Endothelial cell of umbilical vein (primary cell): ENCODE measurements around the gene KLC1. TPM values are rescaled to one million over a fixed set of nuclear protein-coding genes. Genes with fewer than 3 reads are reported as not detected.

Source experiments
- Bru-seq: library from RNA; stranded (reverse); fragments of 400-500 nt; gene quantifications from one replicate; lab custom pipeline; 2021; lab: Mats Ljungman, UMichigan
- BruChase-seq, 2 experiments: library from RNA; stranded (reverse); fragments of 400-500 nt; gene quantifications; one replicate each; lab custom pipeline; 2021; lab: Mats Ljungman, UMichigan
- BruUV-seq: library from RNA; stranded (reverse); fragments of 400-500 nt; replicated peaks from 2 replicates; lab custom pipeline; 2021; lab: Mats Ljungman, UMichigan
- CTCF ChIA-PET: fragments of 300-600, 350-600 bp; sonication (Branson Sonifier 250); formaldehyde crosslinking; loops from one replicate; lab custom pipeline; 2021; ENCODE audit warnings: antibody characterized with exemption, inconsistent platforms; lab: Charles Lee
- POLR2A ChIA-PET: fragments of 300-600, 350-600 bp; sonication (Branson Sonifier 250); formaldehyde crosslinking; loops from one replicate; lab custom pipeline; 2021; ENCODE audit warnings: antibody characterized with exemption, inconsistent platforms; lab: Charles Lee
- DNase-seq: peaks from one replicate; pipeline ENCODE4 v3.0.0-alpha.2; 2011; ENCODE audit warnings: low read depth, low spot score
- FAIRE-seq: peaks from 2 replicates; lab custom pipeline; 2011; peaks lifted over from hg19 to GRCh38; lab: Jason Lieb, UNC
- H2AFZ ChIP-seq: 2 replicates; pipeline ENCODE4 v1.6.0; 2012; ENCODE audit warnings: low read depth, low read length, control low read depth, inconsistent platforms
- H3K27ac ChIP-seq: 2 replicates; pipeline ENCODE4 v1.5.1; 2011; ENCODE audit warnings: low read depth, mild to moderate bottlenecking, control low read depth, low read length, moderate library complexity; ENCODE audit not compliant: insufficient read depth
- H3K27me3 ChIP-seq, 2 experiments: 2 replicates each; pipeline versions ENCODE4 v1.6.0 to v1.6.1; 2011; ENCODE audit warnings: low read length in 2 of 2, mixed read lengths in 1 of 2; ENCODE audit not compliant: control insufficient read depth in 2 of 2, insufficient read depth in 2 of 2
- H3K36me3 ChIP-seq, 2 experiments: 2 replicates in 1 of 2; 3 replicates in 1 of 2; pipeline ENCODE4 v1.5.1; 2011; ENCODE audit warnings: low read length in 2 of 2, mild to moderate bottlenecking in 1 of 2, moderate library complexity in 1 of 2; ENCODE audit not compliant: control insufficient read depth in 2 of 2, insufficient read depth in 2 of 2; ENCODE audit errors: extremely low read depth in 1 of 2
- H3K4me1 ChIP-seq: 3 replicates; pipeline ENCODE4 v1.5.1; 2011; ENCODE audit warnings: mild to moderate bottlenecking, low read length; ENCODE audit not compliant: control insufficient read depth, insufficient read depth; ENCODE audit errors: extremely low read depth
- H3K4me2 ChIP-seq: 2 replicates; pipeline ENCODE4 v1.6.1; 2011; ENCODE audit warnings: low read length, control low read depth, mixed read lengths; ENCODE audit not compliant: insufficient read depth
- H3K4me3 ChIP-seq, 3 experiments: fragments of 200-600 bp in 1 of 3; sonication (generic), shearing (Covaris generic) in 1 of 3; replicated peaks in 1 of 3; 2 replicates each; pipeline ENCODE4 v1.5.1; 2011 to 2016; ENCODE audit warnings: control low read depth in 3 of 3, low read length in 3 of 3, mild to moderate bottlenecking in 2 of 3, inconsistent platforms in 1 of 3, low read depth in 1 of 3, moderate library complexity in 1 of 3; ENCODE audit not compliant: insufficient read depth in 1 of 3
- H3K79me2 ChIP-seq: 2 replicates; pipeline ENCODE4 v1.6.0; 2012; ENCODE audit warnings: low read length, inconsistent platforms; ENCODE audit not compliant: control insufficient read depth, insufficient read depth
- H3K9ac ChIP-seq: replicated peaks from 2 replicates; pipeline ENCODE3; 2011; ENCODE audit warnings: low read length, control low read depth; ENCODE audit not compliant: insufficient read depth; ENCODE audit errors: extremely low read depth
- H3K9me1 ChIP-seq: replicated peaks from 3 replicates; pipeline ENCODE4 v1.6.0; 2011; ENCODE audit warnings: mild to moderate bottlenecking, low read length; ENCODE audit not compliant: control insufficient read depth, insufficient read depth; ENCODE audit errors: extremely low read depth
- H3K9me3 ChIP-seq: replicated peaks from 2 replicates; pipeline ENCODE4 v1.5.1; 2012; ENCODE audit warnings: low read length, inconsistent platforms; ENCODE audit not compliant: control insufficient read depth, insufficient read depth
- H4K20me1 ChIP-seq: replicated peaks from 2 replicates; pipeline ENCODE3; 2011; ENCODE audit warnings: mild to moderate bottlenecking, low read length; ENCODE audit not compliant: control insufficient read depth, insufficient read depth; ENCODE audit errors: extremely low read depth
- CTCF ChIP-seq, 2 donors: IDR thresholded peaks; 1 replicate in 1 of 2; 2 replicates in 1 of 2; pipeline ENCODE4 v1.5.1; 2011; ENCODE audit warnings: low read length in 2 of 2, mild to moderate bottlenecking in 2 of 2, moderate library complexity in 2 of 2, control low read depth in 1 of 2, inconsistent platforms in 1 of 2, low read depth in 1 of 2; ENCODE audit not compliant: insufficient read depth in 1 of 2; ENCODE audit errors: extremely low read depth in 1 of 2
- EZH2 ChIP-seq: IDR thresholded peaks from 2 replicates; pipeline ENCODE4 v1.6.1; 2012; ENCODE audit warnings: borderline replicate concordance, low read depth, mild to moderate bottlenecking, moderate library complexity, low read length, inconsistent platforms; ENCODE audit not compliant: severe bottlenecking
- FOS ChIP-seq: IDR thresholded peaks from 2 replicates; pipeline ENCODE4 v1.6.1; 2011; ENCODE audit warnings: mild to moderate bottlenecking, low read length, moderate library complexity, borderline replicate concordance; ENCODE audit not compliant: insufficient read depth
- GATA2 ChIP-seq: IDR thresholded peaks from 2 replicates; pipeline ENCODE4 v1.7.0; 2011; ENCODE audit warnings: low read depth, mild to moderate bottlenecking, moderate library complexity, mixed read lengths, low read length; ENCODE audit not compliant: insufficient read length, insufficient read depth
- JUN ChIP-seq: IDR thresholded peaks from 2 replicates; pipeline ENCODE4 v1.6.1; 2011; ENCODE audit warnings: borderline replicate concordance, low read depth; ENCODE audit not compliant: insufficient read length, insufficient read depth
- MAX ChIP-seq: IDR thresholded peaks from 2 replicates; pipeline ENCODE4 v1.6.1; 2011; ENCODE audit not compliant: insufficient read depth, insufficient read length
- MYC ChIP-seq: IDR thresholded peaks from one replicate; pipeline ENCODE4 v1.6.1; 2011; ENCODE audit warnings: mild to moderate bottlenecking, low read depth, low read length
- POLR2A ChIP-seq: IDR thresholded peaks from 2 replicates; pipeline ENCODE4 v1.6.1; 2012; ENCODE audit warnings: low read depth, mild to moderate bottlenecking, control low read depth, low read length
- POLR2AphosphoS5 ChIP-seq: IDR thresholded peaks from 2 replicates; pipeline ENCODE4 v1.6.1; 2012; ENCODE audit warnings: low read depth, mild to moderate bottlenecking, control low read depth, low read length, moderate library complexity; ENCODE audit not compliant: insufficient read depth
- dilution Hi-C: fragments of 300-500 bp; cut with MboI; formaldehyde crosslinking; loops from one replicate; pipeline ENCODE4 v1.15.0; 2019; ENCODE audit warnings: low sequenced_read_pairs; ENCODE audit not compliant: extremely low pct_ligation_motif_present
- intact Hi-C: fragments of 100-400 bp; cut with micrococcal nuclease; formaldehyde crosslinking; loops from one replicate; pipeline ENCODE4 v1.10.0; 2022
- long read RNA-seq: library from polyadenylated mRNA; stranded (forward); transcript quantifications from one replicate; pipeline ENCODE4 v2.0.0, GENCODE V29; 2021
- polyA minus RNA-seq, 3 experiments: library from RNA; depleted of rRNA, polyadenylated mRNA; stranded (reverse); fragments of >200 nt; gene quantifications; 1 replicate in 1 of 3; 2 replicates in 2 of 3; pipeline ENCODE4 v1.2.3, GENCODE V29; 2011
- polyA plus RNA-seq, 4 experiments: library from polyadenylated mRNA; depleted of rRNA in 3 of 4; stranded (reverse) in 3 of 4; unstranded in 1 of 4; fragments of >200 nt; gene quantifications; 2 replicates each; pipeline versions ENCODE4 v1.2.1 to v1.2.3, GENCODE V29; 2011 to 2012; ENCODE audit warnings: missing spikeins in 1 of 4
- total RNA-seq: library from RNA; stranded (reverse); gene quantifications from 2 replicates; pipeline ENCODE4 v1.2.3, GENCODE V29; 2021

KLC1 gene
- total RNA-seq = 233 and 240 TPM in 2 replicates
- 124 and 128 TPM in 2 replicates for polyA plus RNA-seq
- 108 and 110 TPM in 2 replicates for polyA plus RNA-seq (2011; cell fraction: cytosol; rRNA removed)
- polyA plus RNA-seq (2011; cell fraction: nucleus; rRNA removed) = 306 and 379 TPM in 2 replicates
- 95.6 and 108 TPM in 2 replicates for polyA plus RNA-seq (2012)
- 161 and 170 TPM in 2 replicates for polyA minus RNA-seq
- polyA minus RNA-seq (2011; cell fraction: cytosol; rRNA and poly(A)+ RNA removed) = 46.2 TPM
- 237 and 250 TPM in 2 replicates for polyA minus RNA-seq (2011; cell fraction: nucleus; rRNA and poly(A)+ RNA removed)
- Bru-seq, nascent RNA = percentile 84 among the genes with signal in this experiment
- BruChase-seq, experiment 1, labeled RNA remaining after a 6-hour chase = percentile 98 among the genes with signal in this experiment
- BruChase-seq, experiment 2, labeled RNA remaining after a 2-hour chase = percentile 99 among the genes with signal in this experiment
- long read RNA-seq, full-length matches to known transcripts = 105 of 223 reads
- long read RNA-seq, partial matches to known transcripts = 14 of 223 reads
- long read RNA-seq, other reads (novel, unspliced or antisense) = 104 of 223 reads

GRCh38 chr14:103628684-103629502 lies at the start of gene KLC1:
Gene KLC1, plus strand, starts transcription at chr14:103629211. Its CDS starts 25,354 bp downstream, at chr14:103654565.
- CTCF ChIA-PET = no interaction called here
- TF ChIP-seq FOS (no peak), CTCF (IDR thresholded peaks at IDR 0.05; ENCODE audit: extremely low read depth in 1 of 2, insufficient read depth in 1 of 2, low read depth in 1 of 2, low read length in 2 of 2) (no peak), POLR2AphosphoS5 (peak; percentile 93), JUN (peak; percentile 39), POLR2A (peak; percentile 92), GATA2 (no peak), MYC (no peak), EZH2 (no peak), MAX (no peak)
- Histone ChIP-seq H3K9ac (peak within 1 kb of the TSS; percentile 84), H2AFZ (peak within 1 kb of the TSS; percentile 88), H3K4me3 (peak within 1 kb of the TSS; percentile 73 to 97 (median 96)), H3K27me3 (no peaks in the 10 kb centered on the region), H3K27ac (peak within 1 kb of the TSS; percentile 61), H3K4me2 (peak within 1 kb of the TSS; percentile 82), H3K9me1 (no peaks in the 10 kb centered on the region), H3K4me1 (peaks cover 23% of the 10 kb centered on the region), H4K20me1 (no peaks in the 10 kb centered on the region), H3K79me2 (peaks cover 47% of the 10 kb centered on the region), H3K36me3 (peaks cover 0 to 2% of the 10 kb centered on the region in 2 experiments), H3K9me3 (no peaks in the 10 kb centered on the region)
- dilution Hi-C loops (no loop called here), intact Hi-C loops (loop anchor here (2.0 kb wide), 1 partner anchor 52 kb away; no protein-coding TSS in a partner anchor)
- POLR2A ChIA-PET = no interaction called here
- TSS peak; percentile 89 for BruUV-seq
- DNase-seq (peak; percentile 69), FAIRE-seq (peak; percentile 31)
